ENCODE data around the gene OR6B2. TPM values are rescaled to one million over a fixed set of nuclear protein-coding genes. Genes with fewer than 3 reads are reported as not detected.
"Not testable (repeated sequence)": the region's sequence is repeated elsewhere in the genome, so short reads cannot be mapped to it uniquely, and the experiment has no call there.

Gene OR6B2
- total and polyA plus RNA-seq, 9 donors = not detected

- DNase-seq = no peak
- Histone ChIP-seq H3K9me3 (replicated peaks; ENCODE audit: control insufficient read depth, low read depth, low read length) (no peaks in the 10 kb centered on the region), H3K27ac (ENCODE audit: low read length) (no peak overlapping the region), H3K36me3 (ENCODE audit: control insufficient read depth, insufficient read depth, low read length) (no peaks in the 10 kb centered on the region), H3K4me1 (ENCODE audit: control insufficient read depth, insufficient read depth, low read length) (no peaks in the 10 kb centered on the region), H3K27me3 (ENCODE audit: control insufficient read depth, insufficient read depth, low read length) (peaks cover 32% of the 10 kb centered on the region), H3K4me3 (ENCODE audit: low read length) (no peak overlapping the region)
- WGBS (ENCODE audit: insufficient coverage) = 85% methylated on average over 11 of the region's 11 CpGs
These were observed 26.4 kb upstream of the OR6B2 start for GRCh38 chr2:240056678-240057077.

GRCh38 chr2:240055177-240055917 lies 25.1 kb upstream of the OR6B2 start:
- 55% methylated on average over 13 of the region's 13 CpGs for WGBS (ENCODE audit: insufficient coverage)
- DNase-seq = no peak
- no peak overlapping the region for H3K27ac ChIP-seq (ENCODE audit: low read length)
- no peak overlapping the region for H3K4me3 ChIP-seq (ENCODE audit: low read length)
- H3K4me1 ChIP-seq (ENCODE audit: control insufficient read depth, insufficient read depth, low read length) = no peaks in the 10 kb centered on the region
- H3K36me3 ChIP-seq (ENCODE audit: control insufficient read depth, insufficient read depth, low read length) = no peaks in the 10 kb centered on the region
- peaks cover 33% of the 10 kb centered on the region for H3K27me3 ChIP-seq (ENCODE audit: control insufficient read depth, insufficient read depth, low read length)
- no peaks in the 10 kb centered on the region for H3K9me3 ChIP-seq (replicated peaks; ENCODE audit: control insufficient read depth, low read depth, low read length)

GRCh38 chr2:240053173-240054155 lies 23.2 kb upstream of the OR6B2 start, which contains the start of gene OR6B3:
Gene OR6B3 (minus strand): TSS chr2:240053521.
- Histone ChIP-seq H3K4me1 (ENCODE audit: control insufficient read depth, insufficient read depth, low read length) (no peaks in the 10 kb centered on the region), H3K36me3 (ENCODE audit: control insufficient read depth, insufficient read depth, low read length) (no peaks in the 10 kb centered on the region), H3K27ac (ENCODE audit: low read length) (no peak within 1 kb of the TSS), H3K9me3 (replicated peaks; ENCODE audit: control insufficient read depth, low read depth, low read length) (no peaks in the 10 kb centered on the region), H3K27me3 (ENCODE audit: control insufficient read depth, insufficient read depth, low read length) (peaks cover 40% of the 10 kb centered on the region), H3K4me3 (ENCODE audit: low read length) (no peak within 1 kb of the TSS)
- no peak for DNase-seq
- WGBS (ENCODE audit: insufficient coverage) = 53% methylated on average over 26 of the region's 28 CpGs

- no peak for DNase-seq
- Histone ChIP-seq H3K27me3 (ENCODE audit: control insufficient read depth, insufficient read depth, low read length) (peaks cover 40% of the 10 kb centered on the region), H3K9me3 (replicated peaks; ENCODE audit: control insufficient read depth, low read depth, low read length) (no peaks in the 10 kb centered on the region), H3K27ac (ENCODE audit: low read length) (no peak overlapping the region), H3K36me3 (ENCODE audit: control insufficient read depth, insufficient read depth, low read length) (no peaks in the 10 kb centered on the region), H3K4me3 (ENCODE audit: low read length) (no peak overlapping the region), H3K4me1 (ENCODE audit: control insufficient read depth, insufficient read depth, low read length) (no peaks in the 10 kb centered on the region)
- WGBS (ENCODE audit: insufficient coverage) = 60% methylated on average over 4 of the region's 12 CpGs
These were observed 22.3 kb upstream of the OR6B2 start for GRCh38 chr2:240052524-240052923.

GRCh38 chr2:240051697-240052096 lies 21.5 kb upstream of the OR6B2 start:
- Histone ChIP-seq H3K4me1 (ENCODE audit: control insufficient read depth, insufficient read depth, low read length) (no peaks in the 10 kb centered on the region), H3K9me3 (replicated peaks; ENCODE audit: control insufficient read depth, low read depth, low read length) (no peaks in the 10 kb centered on the region), H3K27ac (ENCODE audit: low read length) (no peak overlapping the region), H3K4me3 (ENCODE audit: low read length) (no peak overlapping the region), H3K27me3 (ENCODE audit: control insufficient read depth, insufficient read depth, low read length) (peaks cover 38% of the 10 kb centered on the region), H3K36me3 (ENCODE audit: control insufficient read depth, insufficient read depth, low read length) (no peaks in the 10 kb centered on the region)
- WGBS (ENCODE audit: insufficient coverage) = 85% methylated on average over 3 of the region's 4 CpGs
- no peak for DNase-seq

- Histone ChIP-seq H3K4me1 (ENCODE audit: control insufficient read depth, insufficient read depth, low read length) (no peaks in the 10 kb centered on the region), H3K27me3 (ENCODE audit: control insufficient read depth, insufficient read depth, low read length) (peaks cover 36% of the 10 kb centered on the region), H3K36me3 (ENCODE audit: control insufficient read depth, insufficient read depth, low read length) (no peaks in the 10 kb centered on the region), H3K4me3 (ENCODE audit: low read length) (no peak overlapping the region), H3K27ac (ENCODE audit: low read length) (no peak overlapping the region), H3K9me3 (replicated peaks; ENCODE audit: control insufficient read depth, low read depth, low read length) (no peaks in the 10 kb centered on the region)
- DNase-seq = no peak
- WGBS (ENCODE audit: insufficient coverage) = 81% methylated on average over 9 of the region's 12 CpGs
These were observed 20.0 kb upstream of the OR6B2 start for GRCh38 chr2:240050278-240050677.

- H3K27ac ChIP-seq (ENCODE audit: low read length) = no peak overlapping the region
- no peaks in the 10 kb centered on the region for H3K9me3 ChIP-seq (replicated peaks; ENCODE audit: control insufficient read depth, low read depth, low read length)
- WGBS (ENCODE audit: insufficient coverage) = 67% methylated on average over 2 of the region's 9 CpGs
- no peak overlapping the region for H3K4me3 ChIP-seq (ENCODE audit: low read length)
- H3K4me1 ChIP-seq (ENCODE audit: control insufficient read depth, insufficient read depth, low read length) = no peaks in the 10 kb centered on the region
- DNase-seq = no peak
- no peaks in the 10 kb centered on the region for H3K36me3 ChIP-seq (ENCODE audit: control insufficient read depth, insufficient read depth, low read length)
- H3K27me3 ChIP-seq (ENCODE audit: control insufficient read depth, insufficient read depth, low read length) = peaks cover 22% of the 10 kb centered on the region
These were observed 18.0 kb upstream of the OR6B2 start for GRCh38 chr2:240048237-240048636.

GRCh38 chr2:240045098-240045497 lies 14.9 kb upstream of the OR6B2 start:
- no peak overlapping the region for H3K27ac ChIP-seq (ENCODE audit: low read length)
- H3K27me3 ChIP-seq (ENCODE audit: control insufficient read depth, insufficient read depth, low read length) = peaks cover 11% of the 10 kb centered on the region
- WGBS (ENCODE audit: insufficient coverage) = 90% methylated on average over 5 of the region's 13 CpGs

GRCh38 chr2:240044096-240044495 lies 13.9 kb upstream of the OR6B2 start:
- not testable (repeated sequence) for H3K4me1 ChIP-seq (ENCODE audit: control insufficient read depth, insufficient read depth, low read length); DNase-seq; H3K9me3 ChIP-seq (replicated peaks; ENCODE audit: control insufficient read depth, low read depth, low read length); H3K4me3 ChIP-seq (ENCODE audit: low read length); H3K27ac ChIP-seq (ENCODE audit: low read length); H3K36me3 ChIP-seq (ENCODE audit: control insufficient read depth, insufficient read depth, low read length)
- WGBS (ENCODE audit: insufficient coverage) = no CpG with 5 or more reads among the region's 2 CpGs
- peaks cover 15% of the 10 kb centered on the region for H3K27me3 ChIP-seq (ENCODE audit: control insufficient read depth, insufficient read depth, low read length)

More at GRCh38 chr2:240045098-240045497, 14.9 kb upstream of the OR6B2 start:
- no peaks in the 10 kb centered on the region for H3K4me1 ChIP-seq (ENCODE audit: control insufficient read depth, insufficient read depth, low read length)
- no peaks in the 10 kb centered on the region for H3K9me3 ChIP-seq (replicated peaks; ENCODE audit: control insufficient read depth, low read depth, low read length)
- DNase-seq = no peak
- H3K4me3 ChIP-seq (ENCODE audit: low read length) = no peak overlapping the region
- H3K36me3 ChIP-seq (ENCODE audit: control insufficient read depth, insufficient read depth, low read length) = no peaks in the 10 kb centered on the region
